ENCODE data around the gene ELANE.

- TF ChIP-seq CTCF (conservative IDR thresholded peaks at IDR 0.05 in 1 of 2, IDR thresholded peaks at IDR 0.05 in 1 of 2; ENCODE audit: low read depth in 1 of 2, low read length in 2 of 2) (no peak), EZH2 (IDR thresholded peaks at IDR 0.05; ENCODE audit: low read length, missing control alignments) (no peak)
Measured at GRCh38 chr19:873561-874041, 21.5 kb downstream of the ELANE start.
